Gastroesophageal sphincter (tissue), 3 donors: Measurements from ENCODE around the gene HBA1.
"Not testable (repeated sequence)": the region's sequence is repeated elsewhere in the genome, so short reads cannot be mapped to it uniquely, and the experiment has no call there.

ENCODE experiments used
- POLR2AphosphoS5 ChIP-seq: sonication (generic); formaldehyde crosslinking; IDR thresholded peaks from one replicate; pipeline ENCODE4 v1.6.1; 2017; ENCODE audit warnings: antibody characterized with exemption
- TF ChIP-seq, protein P1 (sequence below), 4 experiments: fragments of 200-600 bp in 2 of 4; fragments of 450-650 bp in 2 of 4; sonication (generic) in 1 of 4; IDR thresholded peaks; one replicate each; pipeline ENCODE4 v1.5.1; 2017 to 2019; ENCODE audit warnings: antibody characterized with exemption in 4 of 4, mild to moderate bottlenecking in 2 of 4, moderate library complexity in 2 of 4

DNA sequence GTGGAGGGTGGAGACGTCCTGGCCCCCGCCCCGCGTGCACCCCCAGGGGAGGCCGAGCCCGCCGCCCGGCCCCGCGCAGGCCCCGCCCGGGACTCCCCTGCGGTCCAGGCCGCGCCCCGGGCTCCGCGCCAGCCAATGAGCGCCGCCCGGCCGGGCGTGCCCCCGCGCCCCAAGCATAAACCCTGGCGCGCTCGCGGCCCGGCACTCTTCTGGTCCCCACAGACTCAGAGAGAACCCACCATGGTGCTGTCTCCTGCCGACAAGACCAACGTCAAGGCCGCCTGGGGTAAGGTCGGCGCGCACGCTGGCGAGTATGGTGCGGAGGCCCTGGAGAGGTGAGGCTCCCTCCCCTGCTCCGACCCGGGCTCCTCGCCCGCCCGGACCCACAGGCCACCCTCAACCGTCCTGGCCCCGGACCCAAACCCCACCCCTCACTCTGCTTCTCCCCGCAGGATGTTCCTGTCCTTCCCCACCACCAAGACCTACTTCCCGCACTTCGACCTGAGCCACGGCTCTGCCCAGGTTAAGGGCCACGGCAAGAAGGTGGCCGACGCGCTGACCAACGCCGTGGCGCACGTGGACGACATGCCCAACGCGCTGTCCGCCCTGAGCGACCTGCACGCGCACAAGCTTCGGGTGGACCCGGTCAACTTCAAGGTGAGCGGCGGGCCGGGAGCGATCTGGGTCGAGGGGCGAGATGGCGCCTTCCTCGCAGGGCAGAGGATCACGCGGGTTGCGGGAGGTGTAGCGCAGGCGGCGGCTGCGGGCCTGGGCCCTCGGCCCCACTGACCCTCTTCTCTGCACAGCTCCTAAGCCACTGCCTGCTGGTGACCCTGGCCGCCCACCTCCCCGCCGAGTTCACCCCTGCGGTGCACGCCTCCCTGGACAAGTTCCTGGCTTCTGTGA lies at the start of gene HBA1:
- TF ChIP-seq, protein P1, sequence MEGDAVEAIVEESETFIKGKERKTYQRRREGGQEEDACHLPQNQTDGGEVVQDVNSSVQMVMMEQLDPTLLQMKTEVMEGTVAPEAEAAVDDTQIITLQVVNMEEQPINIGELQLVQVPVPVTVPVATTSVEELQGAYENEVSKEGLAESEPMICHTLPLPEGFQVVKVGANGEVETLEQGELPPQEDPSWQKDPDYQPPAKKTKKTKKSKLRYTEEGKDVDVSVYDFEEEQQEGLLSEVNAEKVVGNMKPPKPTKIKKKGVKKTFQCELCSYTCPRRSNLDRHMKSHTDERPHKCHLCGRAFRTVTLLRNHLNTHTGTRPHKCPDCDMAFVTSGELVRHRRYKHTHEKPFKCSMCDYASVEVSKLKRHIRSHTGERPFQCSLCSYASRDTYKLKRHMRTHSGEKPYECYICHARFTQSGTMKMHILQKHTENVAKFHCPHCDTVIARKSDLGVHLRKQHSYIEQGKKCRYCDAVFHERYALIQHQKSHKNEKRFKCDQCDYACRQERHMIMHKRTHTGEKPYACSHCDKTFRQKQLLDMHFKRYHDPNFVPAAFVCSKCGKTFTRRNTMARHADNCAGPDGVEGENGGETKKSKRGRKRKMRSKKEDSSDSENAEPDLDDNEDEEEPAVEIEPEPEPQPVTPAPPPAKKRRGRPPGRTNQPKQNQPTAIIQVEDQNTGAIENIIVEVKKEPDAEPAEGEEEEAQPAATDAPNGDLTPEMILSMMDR (IDR thresholded peaks at IDR 0.05): not testable (repeated sequence)
- not testable (repeated sequence) for TF ChIP-seq POLR2AphosphoS5
